ES-I3 (cell line): ENCODE measurements around the gene KCNJ15.

Source experiments
- H3K36me3 ChIP-seq: 2 replicates; pipeline ENCODE4 v1.6.1; 2013; ENCODE audit warnings: mild to moderate bottlenecking, low read length, control low read depth, moderate library complexity; ENCODE audit not compliant: insufficient read depth
- H3K4me1 ChIP-seq: 2 replicates; pipeline ENCODE4 v1.6.1; 2013; ENCODE audit warnings: mild to moderate bottlenecking, control low read depth, low read length; ENCODE audit not compliant: insufficient read depth
- H3K9ac ChIP-seq: 2 replicates; pipeline ENCODE4 v1.6.1; 2013; ENCODE audit warnings: low read depth, mild to moderate bottlenecking, low read length, moderate library complexity
- H3K9me3 ChIP-seq: 2 replicates; pipeline ENCODE4 v1.6.1; 2013; ENCODE audit warnings: mild to moderate bottlenecking, low read length, moderate library complexity; ENCODE audit not compliant: control insufficient read depth, insufficient read depth

KCNJ15 gene

GRCh38 chr21:38349977-38350376, 93.2 kb downstream of the KCNJ15 start:
- H3K4me1 ChIP-seq: peaks cover 19% of the 10 kb centered on the region
- H3K9me3 ChIP-seq: 0 out of 2 replicates have a peak, but pooled peaks cover 2% of the 10 kb centered on the region
- no peak overlapping the region for H3K9ac ChIP-seq
- H3K36me3 ChIP-seq: no peaks in the 10 kb centered on the region

DNA sequence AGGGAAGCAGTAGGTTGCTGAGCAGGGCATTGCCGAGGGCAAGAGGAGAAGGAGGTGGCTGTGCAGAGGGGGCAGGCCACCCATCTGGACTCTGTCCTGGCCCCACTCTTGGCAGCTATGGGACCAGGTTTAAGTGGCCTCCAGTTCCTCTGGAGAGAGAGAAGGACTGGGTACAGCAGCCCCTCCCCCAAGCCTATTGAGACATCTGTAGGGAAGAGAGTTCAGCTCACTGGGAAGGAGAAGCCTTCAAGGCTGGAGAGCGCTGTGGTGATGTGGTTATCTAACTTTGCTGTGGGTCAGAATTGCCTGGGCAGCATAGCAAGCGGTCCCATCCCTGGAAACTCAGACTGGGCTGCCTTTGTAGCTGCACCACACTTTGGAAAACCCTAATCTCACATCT, 93.9 kb downstream of the KCNJ15 start:
- no peaks in the 10 kb centered on the region for H3K36me3 ChIP-seq
- no peak overlapping the region for H3K9ac ChIP-seq
- 0 out of 2 replicates have a peak, but pooled peaks cover 2% of the 10 kb centered on the region for H3K9me3 ChIP-seq

GRCh38 chr21:38351176-38351959, 94.6 kb downstream of the KCNJ15 start:
- peaks cover 19% of the 10 kb centered on the region for H3K4me1 ChIP-seq
- 0 out of 2 replicates have a peak, but pooled peaks cover 2% of the 10 kb centered on the region for H3K9me3 ChIP-seq
- no peak overlapping the region for H3K9ac ChIP-seq
- H3K36me3 ChIP-seq: no peaks in the 10 kb centered on the region

More for the DNA sequence above, 93.9 kb downstream of the KCNJ15 start:
- H3K4me1 ChIP-seq: peaks cover 19% of the 10 kb centered on the region

DNA sequence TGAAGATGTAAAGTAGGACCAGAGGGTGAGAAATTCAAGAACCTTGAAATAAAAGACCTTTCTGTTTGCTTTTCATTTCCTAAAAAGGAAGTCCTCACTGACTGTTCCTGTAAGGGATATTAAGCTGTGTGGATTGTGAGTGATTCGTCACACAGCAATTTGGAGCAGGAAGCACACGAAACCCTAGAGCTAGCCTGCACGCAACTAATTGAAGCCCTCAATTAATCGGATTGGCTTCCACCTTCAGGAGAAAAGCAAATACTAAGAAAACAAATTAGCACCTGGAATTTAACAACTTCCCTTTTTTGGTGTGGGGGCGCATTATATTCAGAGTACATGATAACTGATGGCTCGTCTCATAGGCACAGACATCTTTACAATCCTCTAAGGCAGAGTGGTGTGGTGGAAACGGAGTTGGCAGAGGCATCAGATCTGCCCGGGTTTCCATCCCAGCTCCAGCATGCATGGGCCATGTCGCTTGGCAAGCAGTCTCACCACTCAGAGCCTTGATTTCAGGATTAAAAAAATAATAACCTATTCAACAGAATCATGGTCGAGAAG, 95.2 kb downstream of the KCNJ15 start:
- Histone ChIP-seq H3K36me3 (no peaks in the 10 kb centered on the region), H3K4me1 (peaks cover 19% of the 10 kb centered on the region), H3K9ac (no peak overlapping the region), H3K9me3 (0 out of 2 replicates have a peak, but pooled peaks cover 2% of the 10 kb centered on the region)

- Histone ChIP-seq H3K9ac (no peak overlapping the region), H3K9me3 (0 out of 2 replicates have a peak, but pooled peaks cover 2% of the 10 kb centered on the region), H3K4me1 (peaks cover 19% of the 10 kb centered on the region), H3K36me3 (no peaks in the 10 kb centered on the region)
These were observed 95.9 kb downstream of the KCNJ15 start for GRCh38 chr21:38352536-38353219.

DNA sequence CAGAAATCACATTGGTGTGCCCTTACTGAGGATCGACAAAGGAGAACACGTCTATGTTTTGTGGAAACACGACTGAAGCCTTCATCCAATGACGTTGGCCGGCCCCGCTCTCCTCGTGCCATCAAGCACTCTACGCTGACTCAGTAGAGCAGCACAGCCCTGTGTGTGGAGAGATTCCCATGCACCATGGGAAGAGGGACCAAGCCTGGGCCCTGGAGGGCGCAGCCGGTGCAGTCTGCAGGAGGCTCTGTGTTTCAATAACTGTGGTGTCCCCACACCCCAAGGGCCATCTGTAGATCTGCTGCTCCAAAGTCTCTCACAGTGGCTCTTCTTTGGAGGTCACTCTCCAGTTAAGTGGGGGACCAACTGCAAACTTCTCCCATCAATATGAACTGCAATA, 97.4 kb downstream of the KCNJ15 start:
- peaks cover 19% of the 10 kb centered on the region for H3K4me1 ChIP-seq
- H3K36me3 ChIP-seq: no peaks in the 10 kb centered on the region
- H3K9me3 ChIP-seq: 0 out of 2 replicates have a peak, but pooled peaks cover 2% of the 10 kb centered on the region
- no peak overlapping the region for H3K9ac ChIP-seq

DNA sequence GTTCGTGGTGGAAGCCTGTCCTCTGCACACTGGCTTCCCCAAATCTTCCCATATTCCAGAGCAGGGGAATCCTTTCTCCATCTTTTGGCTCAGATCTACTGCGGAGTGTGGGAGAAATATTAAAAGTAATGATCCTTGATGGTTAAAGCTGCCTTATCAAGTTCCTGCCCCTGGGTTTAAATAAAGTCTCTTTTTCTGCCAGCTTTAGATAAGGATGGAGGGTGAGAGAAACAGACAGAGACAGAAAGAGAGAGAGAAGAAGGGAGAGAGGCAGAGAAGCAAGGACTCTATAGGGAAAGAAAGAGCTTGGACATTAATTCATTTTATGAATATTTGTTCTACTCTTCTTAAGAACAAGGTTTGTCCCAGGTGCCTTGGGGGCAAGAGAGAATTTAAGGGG, 98.0 kb downstream of the KCNJ15 start:
- H3K36me3 ChIP-seq: no peaks in the 10 kb centered on the region
- peaks cover 19% of the 10 kb centered on the region for H3K4me1 ChIP-seq
- H3K9ac ChIP-seq: no peak overlapping the region
- 0 out of 2 replicates have a peak, but pooled peaks cover 2% of the 10 kb centered on the region for H3K9me3 ChIP-seq

GRCh38 chr21:38355353-38355752, 98.6 kb downstream of the KCNJ15 start:
- Histone ChIP-seq H3K9ac (no peak overlapping the region), H3K9me3 (no peaks in the 10 kb centered on the region), H3K4me1 (peaks cover 17% of the 10 kb centered on the region), H3K36me3 (no peaks in the 10 kb centered on the region)

GRCh38 chr21:38355992-38356781, 99.4 kb downstream of the KCNJ15 start:
- peaks cover 9% of the 10 kb centered on the region for H3K4me1 ChIP-seq
- no peaks in the 10 kb centered on the region for H3K9me3 ChIP-seq
- no peak overlapping the region for H3K9ac ChIP-seq
- no peaks in the 10 kb centered on the region for H3K36me3 ChIP-seq
